SU-DHL-6 (cell line): ENCODE data around the gene WDR31.
"Not testable (repeated sequence)": the region's sequence is repeated elsewhere in the genome, so short reads cannot be mapped to it uniquely, and the experiment has no call there.

Experiments
- H2AFZ ChIP-seq: fragments of 200-600 bp; sonication (generic); 2 replicates; pipeline ENCODE4 v1.6.1; 2014; ENCODE audit warnings: low read depth, mild to moderate bottlenecking, moderate library complexity, mixed read lengths, antibody characterized with exemption, low read length; ENCODE audit not compliant: severe bottlenecking
- H3F3A ChIP-seq: fragments of 200-600 bp; shearing (Covaris generic); 2 replicates; pipeline ENCODE4 v1.6.0; 2016; ENCODE audit warnings: antibody characterized with exemption, mild to moderate bottlenecking; ENCODE audit not compliant: insufficient read depth
- H3K27ac ChIP-seq: fragments of 200-600 bp; sonication (generic); 2 replicates; pipeline ENCODE4 v1.5.1; 2016; ENCODE audit warnings: low read depth, mild to moderate bottlenecking, low read length, moderate library complexity, mixed read lengths
- H3K27me3 ChIP-seq: fragments of 200-600 bp; sonication (generic), shearing (Covaris generic); 2 replicates; pipeline ENCODE4 v1.6.0; 2014; ENCODE audit warnings: mild to moderate bottlenecking, low read length
- H3K36me3 ChIP-seq: fragments of 200-600 bp; sonication (generic); 2 replicates; pipeline ENCODE4 v1.6.1; 2014; ENCODE audit warnings: mild to moderate bottlenecking, low read length, mixed read lengths
- H3K4me2 ChIP-seq: fragments of 300-600, 200-600 bp; shearing (Covaris generic), sonication (generic); 2 replicates; pipeline ENCODE4 v1.6.0; 2014; ENCODE audit warnings: low read length, low read depth, mild to moderate bottlenecking; ENCODE audit not compliant: poor library complexity, severe bottlenecking
- H3K4me3 ChIP-seq: fragments of 200-600 bp; sonication (generic); 2 replicates; pipeline ENCODE4 v1.5.1; 2014; ENCODE audit warnings: antibody characterized with exemption, low read length, mild to moderate bottlenecking, mixed read lengths; ENCODE audit not compliant: insufficient read depth, poor library complexity, severe bottlenecking
- H3K79me2 ChIP-seq: fragments of 200-600 bp; sonication (generic); 2 replicates; pipeline ENCODE4 v1.6.1; 2014; ENCODE audit warnings: mild to moderate bottlenecking, low read length, moderate library complexity; ENCODE audit not compliant: insufficient read depth
- H3K9ac ChIP-seq: fragments of 200-600 bp; sonication (generic); 2 replicates; pipeline ENCODE4 v1.7.0; 2014; ENCODE audit warnings: mild to moderate bottlenecking, low read length
- H3K9me2 ChIP-seq: fragments of 200-600 bp; sonication (generic); replicated peaks from 2 replicates; pipeline ENCODE4 v1.6.1; 2014; ENCODE audit warnings: low read length; ENCODE audit not compliant: insufficient read depth
- H3K9me3 ChIP-seq: fragments of 200-600 bp; sonication (generic); 2 replicates; pipeline ENCODE4 v1.6.1; 2014; ENCODE audit warnings: low read length, mixed read lengths; ENCODE audit not compliant: insufficient read depth
- H4K20me1 ChIP-seq: fragments of 200-600 bp; sonication (generic); 2 replicates; pipeline ENCODE4 v1.6.1; 2014; ENCODE audit warnings: low read depth, mild to moderate bottlenecking, antibody characterized with exemption, low read length, moderate library complexity, mixed read lengths
- EZH2phosphoT487 ChIP-seq: fragments of 200-600 bp; sonication (generic), shearing (Covaris generic); conservative IDR thresholded peaks from 2 replicates; pipeline ENCODE4 v1.6.1; 2018; ENCODE audit warnings: mild to moderate bottlenecking, antibody characterized with exemption, low read length, moderate library complexity, mixed read lengths
- TF ChIP-seq, protein P1 (sequence below): fragments of 200-600 bp; sonication (generic); IDR thresholded peaks from one replicate; pipeline ENCODE4 v1.5.1; 2017; ENCODE audit warnings: antibody characterized with exemption, mild to moderate bottlenecking, low read length, moderate library complexity; ENCODE audit not compliant: insufficient read depth, poor library complexity, severe bottlenecking

WDR31 gene

DNA sequence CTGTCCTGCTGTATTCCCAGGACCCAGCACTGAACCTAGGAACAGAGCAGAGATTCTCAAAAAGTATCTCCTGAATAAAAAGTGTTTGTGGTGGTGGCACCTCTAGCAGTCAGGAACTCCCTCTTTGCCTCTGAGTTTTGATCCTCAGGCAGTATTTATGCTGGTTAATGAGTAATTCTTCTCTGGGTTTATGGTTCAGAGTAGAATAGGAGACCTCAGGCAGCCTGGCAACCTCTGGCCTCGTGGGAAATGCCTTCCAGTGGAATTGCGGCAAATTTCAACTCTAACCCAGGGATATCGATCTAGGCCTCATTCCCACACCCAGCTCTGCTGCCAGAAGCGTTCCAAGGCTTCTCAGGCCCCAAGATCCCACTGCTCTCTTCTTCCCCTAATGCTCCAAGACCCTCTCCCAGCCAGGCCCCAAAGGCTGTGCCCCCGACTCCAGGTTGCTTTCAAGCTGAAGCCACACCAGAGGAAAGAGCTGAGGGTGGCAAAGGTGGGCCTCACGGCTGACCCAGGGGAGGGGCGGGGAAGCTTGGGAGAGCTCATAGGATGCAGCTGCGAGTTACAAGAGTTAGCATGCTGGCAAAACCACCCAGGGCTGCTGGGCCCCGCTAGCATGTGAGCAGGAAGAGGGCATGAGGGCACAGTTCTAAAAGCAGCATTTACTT is 47.6 kb upstream of the WDR31 start:
- H3K36me3 ChIP-seq = no peaks in the 10 kb centered on the region
- H3K27ac ChIP-seq = no peak overlapping the region
- H3K9ac ChIP-seq = no peak overlapping the region
- H3K79me2 ChIP-seq = no peaks in the 10 kb centered on the region
- H3K9me3 ChIP-seq = no peaks in the 10 kb centered on the region
- H3K9me2 ChIP-seq = no peaks in the 10 kb centered on the region
- no peaks in the 10 kb centered on the region for H4K20me1 ChIP-seq
- no peak overlapping the region for H3K4me3 ChIP-seq
- no peaks in the 10 kb centered on the region for H3K27me3 ChIP-seq
- H3K4me2 ChIP-seq = no peak overlapping the region
- H3F3A ChIP-seq = no peaks in the 10 kb centered on the region
- H2AFZ ChIP-seq = no peak overlapping the region
- no peak for TF ChIP-seq EZH2phosphoT487
- TF ChIP-seq, protein P1, sequence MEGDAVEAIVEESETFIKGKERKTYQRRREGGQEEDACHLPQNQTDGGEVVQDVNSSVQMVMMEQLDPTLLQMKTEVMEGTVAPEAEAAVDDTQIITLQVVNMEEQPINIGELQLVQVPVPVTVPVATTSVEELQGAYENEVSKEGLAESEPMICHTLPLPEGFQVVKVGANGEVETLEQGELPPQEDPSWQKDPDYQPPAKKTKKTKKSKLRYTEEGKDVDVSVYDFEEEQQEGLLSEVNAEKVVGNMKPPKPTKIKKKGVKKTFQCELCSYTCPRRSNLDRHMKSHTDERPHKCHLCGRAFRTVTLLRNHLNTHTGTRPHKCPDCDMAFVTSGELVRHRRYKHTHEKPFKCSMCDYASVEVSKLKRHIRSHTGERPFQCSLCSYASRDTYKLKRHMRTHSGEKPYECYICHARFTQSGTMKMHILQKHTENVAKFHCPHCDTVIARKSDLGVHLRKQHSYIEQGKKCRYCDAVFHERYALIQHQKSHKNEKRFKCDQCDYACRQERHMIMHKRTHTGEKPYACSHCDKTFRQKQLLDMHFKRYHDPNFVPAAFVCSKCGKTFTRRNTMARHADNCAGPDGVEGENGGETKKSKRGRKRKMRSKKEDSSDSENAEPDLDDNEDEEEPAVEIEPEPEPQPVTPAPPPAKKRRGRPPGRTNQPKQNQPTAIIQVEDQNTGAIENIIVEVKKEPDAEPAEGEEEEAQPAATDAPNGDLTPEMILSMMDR = no peak

DNA sequence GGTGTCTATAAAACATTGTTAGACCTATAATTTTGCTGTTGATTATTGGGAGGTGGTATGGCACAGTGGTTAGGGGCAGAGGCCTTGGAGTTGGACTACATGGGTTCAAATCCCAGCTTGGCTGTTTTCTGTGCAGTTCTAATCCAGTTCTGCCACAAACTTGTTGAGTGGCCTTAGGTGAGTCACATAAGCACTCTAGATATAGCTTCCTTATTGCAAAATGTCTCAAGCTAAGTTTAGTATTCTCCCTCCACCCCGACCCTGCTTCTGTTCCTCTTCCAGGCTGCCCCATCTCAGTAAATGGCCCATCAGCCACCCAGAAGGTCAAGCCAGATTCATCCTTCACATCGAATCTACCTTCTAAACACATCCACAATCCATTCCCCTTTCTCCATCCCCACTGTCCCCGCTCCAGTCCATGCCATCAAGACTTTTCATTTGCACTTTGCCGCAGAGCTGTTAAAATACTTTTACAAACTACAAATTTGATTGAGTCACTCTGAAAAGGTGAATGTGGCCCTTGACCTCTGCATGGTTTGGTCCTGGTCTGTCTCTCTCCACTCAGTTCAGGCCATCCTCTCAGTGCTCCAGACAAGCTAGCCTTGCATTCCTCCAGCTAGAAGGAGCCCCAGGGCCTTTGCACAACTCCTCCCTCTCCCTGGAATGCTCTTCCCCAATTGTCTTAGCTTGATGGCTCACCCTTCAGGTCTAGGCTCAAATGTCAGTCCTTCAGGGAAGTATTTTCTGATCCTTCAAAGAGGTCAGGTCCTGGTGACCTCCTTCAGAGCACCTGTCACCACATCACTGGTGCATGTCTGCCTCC is 46.7 kb upstream of the WDR31 start:
- H3K79me2 ChIP-seq = no peaks in the 10 kb centered on the region
- H3K9ac ChIP-seq = no peak overlapping the region
- H3K27me3 ChIP-seq = no peaks in the 10 kb centered on the region
- H3K4me3 ChIP-seq = no peak overlapping the region
- no peak overlapping the region for H2AFZ ChIP-seq
- no peak overlapping the region for H3K4me2 ChIP-seq
- no peak overlapping the region for H3K27ac ChIP-seq
- no peaks in the 10 kb centered on the region for H3K9me2 ChIP-seq
- H3F3A ChIP-seq = no peaks in the 10 kb centered on the region
- H4K20me1 ChIP-seq = no peaks in the 10 kb centered on the region
- H3K36me3 ChIP-seq = no peaks in the 10 kb centered on the region
- no peaks in the 10 kb centered on the region for H3K9me3 ChIP-seq
- TF ChIP-seq, protein P1 = no peak
- no peak for TF ChIP-seq EZH2phosphoT487

DNA sequence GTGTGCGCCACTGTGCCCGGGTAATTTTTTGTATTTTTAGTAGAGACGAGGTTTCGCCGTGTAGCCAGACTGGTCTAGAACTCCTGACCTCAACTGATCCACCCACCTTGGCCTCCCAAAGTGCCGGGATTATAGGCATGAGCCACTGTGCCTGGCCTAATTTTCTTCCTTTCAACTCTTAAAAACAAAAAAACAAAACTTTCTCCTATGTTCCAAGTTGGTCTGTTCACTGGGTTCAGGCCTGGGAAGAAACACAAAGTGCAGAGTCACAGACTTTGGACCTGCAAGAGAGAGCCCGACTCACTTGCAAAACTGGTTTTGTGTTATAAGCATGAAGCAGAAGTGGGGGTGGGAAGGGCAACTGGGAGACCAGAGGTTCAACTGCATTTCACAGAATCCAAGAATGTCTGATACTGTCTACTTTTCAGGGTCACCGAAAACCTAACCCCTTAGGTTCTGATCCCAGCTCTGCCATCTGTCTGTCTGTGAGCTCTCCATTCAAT is 41.9 kb upstream of the WDR31 start:
- Histone ChIP-seq H2AFZ (no peak overlapping the region), H3K9ac (no peak overlapping the region), H3K9me2 (no peaks in the 10 kb centered on the region), H3K4me3 (no peak overlapping the region), H3K4me2 (no peak overlapping the region), H3K36me3 (no peaks in the 10 kb centered on the region), H3K9me3 (no peaks in the 10 kb centered on the region), H3K27ac (no peak overlapping the region), H3F3A (no peaks in the 10 kb centered on the region), H3K79me2 (no peaks in the 10 kb centered on the region), H4K20me1 (no peaks in the 10 kb centered on the region), H3K27me3 (no peaks in the 10 kb centered on the region)
- TF ChIP-seq EZH2phosphoT487 = no peak
- TF ChIP-seq, protein P1 = no peak

DNA sequence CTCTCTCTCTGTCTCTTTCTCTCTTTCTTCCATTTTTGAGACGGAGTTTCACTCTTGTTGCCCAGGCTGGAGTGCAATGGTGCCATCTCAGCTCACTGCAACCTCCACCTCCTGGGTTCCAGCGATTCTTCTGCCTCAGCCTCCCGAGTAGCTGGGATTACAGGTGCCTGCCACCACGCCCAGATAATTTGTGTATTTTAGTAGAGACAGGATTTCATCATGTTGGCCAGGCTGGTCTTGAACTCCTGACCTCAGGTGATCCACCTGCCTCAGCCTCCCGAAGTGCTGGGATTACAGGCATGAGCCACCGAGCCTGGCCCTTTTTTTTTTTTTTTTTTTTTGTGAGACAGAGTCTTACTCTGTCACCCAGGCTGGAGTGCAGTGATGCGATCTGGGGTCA is 41.4 kb upstream of the WDR31 start:
- H3K9ac ChIP-seq, H4K20me1 ChIP-seq: not testable (repeated sequence)

More for the DNA sequence above, 41.4 kb upstream of the WDR31 start:
- not testable (repeated sequence) for H3K9me2 ChIP-seq, H3K27me3 ChIP-seq, H3K36me3 ChIP-seq, H3K4me3 ChIP-seq, H3F3A ChIP-seq, H3K27ac ChIP-seq, H3K4me2 ChIP-seq, H3K79me2 ChIP-seq, H3K9me3 ChIP-seq, H2AFZ ChIP-seq
